Brain microvascular endothelial cell (primary cell): ENCODE results near the gene TMCC1.

Experiments
- DNase-seq: peaks from one replicate; pipeline ENCODE4 v3.0.0-alpha.2; 2020
- H3K27ac ChIP-seq: fragments of 250-450 bp; sonication (Bioruptor Pico); 2 replicates; pipeline ENCODE4 v1.5.1; 2020; ENCODE audit warnings: mild to moderate bottlenecking, moderate library complexity
- H3K27me3 ChIP-seq: fragments of 250-450 bp; sonication (Bioruptor Pico); replicated peaks from 2 replicates; pipeline ENCODE4 v1.5.1; 2020; ENCODE audit warnings: mild to moderate bottlenecking
- H3K36me3 ChIP-seq: fragments of 250-450 bp; sonication (Bioruptor Pico); replicated peaks from 2 replicates; pipeline ENCODE4 v1.5.1; 2020; ENCODE audit warnings: mild to moderate bottlenecking
- H3K4me3 ChIP-seq: 2 replicates; pipeline ENCODE4 v1.5.1; 2011; ENCODE audit warnings: low read depth, mild to moderate bottlenecking, control low read depth, low read length, moderate library complexity
- in situ Hi-C: cut with HindIII; loops from 2 replicates; pipeline ENCODE4 v1.10.0; 2017; ENCODE audit warnings: low sequenced_read_pairs, low pct_ligation_motif_present
- TF ChIP-seq, protein P1 (sequence below): IDR thresholded peaks from 2 replicates; pipeline ENCODE4 v1.5.1; 2011; ENCODE audit warnings: low read depth, mild to moderate bottlenecking, moderate library complexity, low read length, control low read depth, inconsistent platforms; ENCODE audit errors: missing control alignments

The TMCC1 gene

DNA sequence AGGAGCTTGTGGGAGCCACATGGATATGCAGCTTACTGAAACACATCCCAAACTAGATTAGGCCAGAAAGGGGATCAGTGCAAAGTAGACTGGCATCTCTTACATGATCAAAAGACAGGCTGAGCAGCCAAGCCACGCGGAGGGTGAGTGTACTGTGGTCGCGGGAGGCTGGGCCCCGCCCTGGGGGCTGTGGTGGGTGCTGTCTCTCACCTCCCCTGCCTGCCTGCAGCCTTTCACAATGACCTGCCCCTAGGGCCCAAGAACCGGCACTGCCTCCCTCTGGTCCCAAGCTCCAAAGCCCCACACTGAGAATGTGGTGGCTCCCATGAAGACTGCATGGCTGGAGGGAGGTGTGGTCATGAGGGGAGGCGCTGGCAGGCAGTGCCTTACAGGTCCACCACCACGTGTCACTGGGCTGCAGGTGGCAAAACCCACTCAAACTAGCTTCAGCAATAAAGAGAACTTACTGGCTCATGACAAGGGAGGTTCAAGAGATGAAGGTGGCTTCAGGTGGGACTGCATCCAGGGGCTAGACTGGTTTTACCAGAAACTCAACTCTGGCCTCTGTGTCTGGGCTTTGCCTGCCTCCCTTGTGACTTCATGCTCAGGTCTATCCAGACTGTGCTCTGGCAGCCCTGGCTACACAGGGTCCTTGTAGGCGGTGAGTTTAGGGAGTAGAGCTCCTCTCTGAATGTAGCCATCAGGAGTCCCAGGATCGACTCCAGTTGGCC is 259.6 kb downstream of the TMCC1 start:
- Histone ChIP-seq H3K4me3 (no peak overlapping the region), H3K36me3 (no peaks in the 10 kb centered on the region), H3K27ac (no peak overlapping the region), H3K27me3 (no peaks in the 10 kb centered on the region)
- TF ChIP-seq, protein P1, sequence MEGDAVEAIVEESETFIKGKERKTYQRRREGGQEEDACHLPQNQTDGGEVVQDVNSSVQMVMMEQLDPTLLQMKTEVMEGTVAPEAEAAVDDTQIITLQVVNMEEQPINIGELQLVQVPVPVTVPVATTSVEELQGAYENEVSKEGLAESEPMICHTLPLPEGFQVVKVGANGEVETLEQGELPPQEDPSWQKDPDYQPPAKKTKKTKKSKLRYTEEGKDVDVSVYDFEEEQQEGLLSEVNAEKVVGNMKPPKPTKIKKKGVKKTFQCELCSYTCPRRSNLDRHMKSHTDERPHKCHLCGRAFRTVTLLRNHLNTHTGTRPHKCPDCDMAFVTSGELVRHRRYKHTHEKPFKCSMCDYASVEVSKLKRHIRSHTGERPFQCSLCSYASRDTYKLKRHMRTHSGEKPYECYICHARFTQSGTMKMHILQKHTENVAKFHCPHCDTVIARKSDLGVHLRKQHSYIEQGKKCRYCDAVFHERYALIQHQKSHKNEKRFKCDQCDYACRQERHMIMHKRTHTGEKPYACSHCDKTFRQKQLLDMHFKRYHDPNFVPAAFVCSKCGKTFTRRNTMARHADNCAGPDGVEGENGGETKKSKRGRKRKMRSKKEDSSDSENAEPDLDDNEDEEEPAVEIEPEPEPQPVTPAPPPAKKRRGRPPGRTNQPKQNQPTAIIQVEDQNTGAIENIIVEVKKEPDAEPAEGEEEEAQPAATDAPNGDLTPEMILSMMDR: no peak
- in situ Hi-C loops: loop anchor here (25.0 kb wide), 1 partner anchor 203 kb away; no protein-coding TSS in a partner anchor
- DNase-seq: no peak

DNA sequence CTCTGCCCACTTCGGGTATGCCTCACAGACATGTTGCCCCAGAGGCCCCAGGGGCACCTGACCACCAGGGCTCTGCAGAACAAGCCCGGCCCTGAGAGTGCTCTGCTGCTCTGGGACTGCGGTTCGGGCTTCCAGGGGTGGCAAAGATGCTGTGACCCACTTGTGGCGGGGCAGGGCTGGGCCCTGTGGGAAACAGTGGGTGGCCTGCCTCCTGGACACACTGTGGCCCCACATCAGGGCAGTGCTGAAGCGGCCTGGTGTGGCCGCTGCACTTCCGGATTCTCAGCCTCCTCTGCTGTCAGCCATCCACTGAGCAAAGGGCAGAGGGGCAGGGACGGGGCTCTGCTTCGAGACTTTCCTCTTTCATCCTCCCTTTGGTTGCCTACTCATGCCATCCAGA is 260.5 kb downstream of the TMCC1 start:
- in situ Hi-C loops: loop anchor here (25.0 kb wide), 1 partner anchor 204 kb away; no protein-coding TSS in a partner anchor
- TF ChIP-seq, protein P1: no peak
- H3K36me3 ChIP-seq: no peaks in the 10 kb centered on the region
- no peak for DNase-seq
- H3K27ac ChIP-seq: no peak overlapping the region
- no peaks in the 10 kb centered on the region for H3K27me3 ChIP-seq
- no peak overlapping the region for H3K4me3 ChIP-seq

DNA sequence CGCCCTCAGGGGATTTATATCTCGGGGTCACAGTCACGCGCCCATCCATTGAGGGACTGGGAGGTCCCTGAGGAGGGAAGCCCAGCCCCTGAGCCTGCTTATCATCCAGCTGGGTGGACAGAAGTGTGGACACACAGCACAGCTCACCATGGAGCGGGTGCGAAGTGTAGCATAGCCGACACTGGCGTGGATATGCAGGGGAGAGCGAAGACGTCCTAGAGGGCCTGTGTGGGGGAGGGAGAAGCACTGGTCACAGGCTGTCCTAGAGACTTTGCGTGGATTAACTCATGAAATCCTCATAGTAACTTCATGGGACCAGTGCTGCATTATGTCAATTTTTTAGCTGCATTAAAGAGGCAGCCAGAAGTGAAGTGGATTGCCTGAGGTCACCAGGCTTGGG is 261.0 kb downstream of the TMCC1 start:
- in situ Hi-C loops: loop anchor here (25.0 kb wide), 1 partner anchor 205 kb away; no protein-coding TSS in a partner anchor
- Histone ChIP-seq H3K27ac (no peak overlapping the region), H3K27me3 (no peaks in the 10 kb centered on the region), H3K4me3 (no peak overlapping the region), H3K36me3 (no peaks in the 10 kb centered on the region)
- DNase-seq: no peak
- TF ChIP-seq, protein P1: no peak

DNA sequence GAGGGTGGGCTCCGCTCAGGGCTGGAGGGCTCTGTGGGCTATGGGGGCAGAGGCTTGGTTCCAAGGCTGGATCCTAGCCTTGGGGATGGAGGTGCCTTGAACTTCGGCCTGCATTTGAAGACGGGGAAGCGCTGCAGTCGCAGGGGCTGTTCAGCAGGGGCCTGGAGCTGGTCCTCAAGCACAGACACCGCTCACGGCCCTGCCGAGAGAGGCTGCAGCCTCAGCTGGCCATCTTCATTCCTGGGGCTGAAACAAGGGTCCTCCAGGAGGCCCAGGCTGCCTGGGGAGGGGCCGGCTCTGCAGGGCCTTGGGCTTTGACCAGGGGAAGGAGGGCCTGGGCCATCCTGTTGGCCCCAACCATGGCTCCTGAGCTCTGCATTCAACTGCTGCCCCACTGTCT is 261.5 kb downstream of the TMCC1 start:
- TF ChIP-seq, protein P1: no peak
- no peak overlapping the region for H3K27ac ChIP-seq
- in situ Hi-C loops: loop anchor here (25.0 kb wide), 1 partner anchor 205 kb away; no protein-coding TSS in a partner anchor

DNA sequence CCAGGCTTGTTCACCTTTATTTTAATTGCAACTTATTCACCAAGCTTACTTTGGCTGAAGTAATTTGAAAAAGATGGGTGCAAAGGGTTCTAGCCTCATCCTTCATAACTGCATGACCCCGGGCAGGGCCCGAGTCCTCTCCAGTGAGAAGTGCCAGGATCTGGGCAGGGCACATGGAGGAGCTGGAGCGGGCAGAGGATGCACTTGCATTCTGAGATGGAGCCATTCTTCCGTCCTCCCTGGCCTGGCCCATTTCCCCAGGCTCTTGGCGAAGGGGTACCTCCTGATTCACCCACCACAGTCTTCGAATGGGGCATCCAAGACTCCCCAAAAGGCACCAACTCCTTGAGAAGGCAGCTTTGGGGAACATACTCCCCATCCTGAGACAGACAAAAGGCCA is 264.5 kb downstream of the TMCC1 start:
- H3K27me3 ChIP-seq: no peaks in the 10 kb centered on the region
- DNase-seq: no peak
- TF ChIP-seq, protein P1: no peak

More for the DNA sequence above, 261.5 kb downstream of the TMCC1 start:
- Histone ChIP-seq H3K4me3 (no peak overlapping the region), H3K36me3 (no peaks in the 10 kb centered on the region), H3K27me3 (no peaks in the 10 kb centered on the region)
- no peak for DNase-seq

DNA sequence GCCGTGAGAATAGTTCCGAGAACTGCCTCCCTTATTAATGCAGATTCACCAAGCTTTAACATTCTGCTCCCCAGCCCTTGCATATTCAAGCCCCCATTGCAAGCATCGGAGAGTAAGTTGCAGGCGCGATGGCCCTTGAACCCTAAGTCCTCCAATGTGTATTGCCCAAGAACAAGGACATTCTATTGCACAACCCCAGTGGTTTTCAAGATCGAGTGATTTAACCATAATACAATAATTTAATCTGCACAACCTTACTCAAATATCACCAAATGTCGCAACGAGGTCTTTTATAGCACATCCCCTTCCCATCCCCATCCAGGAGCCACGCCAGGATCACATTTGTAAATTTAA is 265.4 kb downstream of the TMCC1 start:
- H3K27me3 ChIP-seq: no peaks in the 10 kb centered on the region
- TF ChIP-seq, protein P1: no peak
- H3K27ac ChIP-seq: peak overlapping the region; percentile 85
- H3K4me3 ChIP-seq: peak overlapping the region; percentile 39
- in situ Hi-C loops: loop anchor here (25.0 kb wide), 1 partner anchor 209 kb away; no protein-coding TSS in a partner anchor
- DNase-seq: no peak
- no peaks in the 10 kb centered on the region for H3K36me3 ChIP-seq

More for the DNA sequence above, 264.5 kb downstream of the TMCC1 start:
- Histone ChIP-seq H3K27ac (no peak overlapping the region), H3K36me3 (no peaks in the 10 kb centered on the region), H3K4me3 (no peak overlapping the region)
- in situ Hi-C loops: loop anchor here (25.0 kb wide), 1 partner anchor 208 kb away; no protein-coding TSS in a partner anchor
